MCF 10A (cell line): ENCODE data around the gene COG1. TPM values are rescaled to one million over a fixed set of nuclear protein-coding genes. Genes with fewer than 3 reads are reported as not detected.

Experiments
- BruUV-seq: library from RNA; stranded (reverse); fragments of 400-500 nt; replicated peaks from 2 replicates; lab custom pipeline; 2021; lab: Mats Ljungman, UMichigan
- CTCF ChIA-PET: fragments of 300-600 bp; sonication (Branson Sonifier 250); formaldehyde crosslinking; extraction: SDS; loops from one replicate; lab custom pipeline; 2021; ENCODE audit warnings: antibody characterized with exemption, inconsistent platforms; lab: Yijun Ruan, JAX
- POLR2A ChIA-PET: fragments of 300-600, 350-650 bp; sonication (Branson Sonifier 250); formaldehyde crosslinking; extraction: SDS; loops from one replicate; lab custom pipeline; 2020; ENCODE audit warnings: antibody characterized with exemption, inconsistent platforms; lab: Yijun Ruan, JAX
- DNase-seq: peaks from one replicate; pipeline ENCODE4 v3.0.0-alpha.2; 2018; ENCODE audit not compliant: unreplicated experiment
- H3K27ac Mint-ChIP-seq: one replicate; pipeline ENCODE4 v1.8.0; 2022; ENCODE audit warnings: mild to moderate bottlenecking, low read depth, mixed read lengths; ENCODE audit not compliant: unreplicated experiment
- H3K27me3 Mint-ChIP-seq: one replicate; pipeline ENCODE4 v1.8.0; 2022; ENCODE audit warnings: mixed read lengths; ENCODE audit not compliant: insufficient read depth, unreplicated experiment
- H3K36me3 Mint-ChIP-seq: one replicate; pipeline ENCODE4 v1.8.0; 2022; ENCODE audit warnings: mild to moderate bottlenecking, moderate library complexity, mixed read lengths; ENCODE audit not compliant: insufficient read depth, unreplicated experiment
- H3K4me1 Mint-ChIP-seq: one replicate; pipeline ENCODE4 v1.8.0; 2022; ENCODE audit warnings: mixed read lengths; ENCODE audit not compliant: insufficient read depth, unreplicated experiment
- H3K4me3 Mint-ChIP-seq: one replicate; pipeline ENCODE4 v1.8.0; 2022; ENCODE audit warnings: mild to moderate bottlenecking, moderate library complexity, mixed read lengths; ENCODE audit not compliant: unreplicated experiment
- H3K9me3 Mint-ChIP-seq: one replicate; pipeline ENCODE4 v1.8.0; 2022; ENCODE audit warnings: mixed read lengths; ENCODE audit not compliant: unreplicated experiment
- CTCF ChIP-seq: fragments of 200-600 bp; IDR thresholded peaks from one replicate; pipeline ENCODE4 v1.8.0; 2022; ENCODE audit warnings: antibody characterized with exemption, mild to moderate bottlenecking; ENCODE audit not compliant: unreplicated experiment
- intact Hi-C: fragments of 100-400 bp; cut with micrococcal nuclease; formaldehyde crosslinking; loops from 2 replicates; pipeline ENCODE4 v1.14.1; 2022
- total RNA-seq: library from RNA; stranded (reverse); gene quantifications from 2 replicates; pipeline ENCODE4 v1.2.3, GENCODE V29; 2022

The COG1 gene
- total RNA-seq, 1 experiment from 2014 or later: 42.8 TPM

GRCh38 chr17:73208139-73208827, 15.4 kb downstream of the COG1 start:
- Mint-ChIP-seq H3K4me1 (no peaks in the 10 kb centered on the region), H3K4me3 (no peak overlapping the region), H3K9me3 (no peaks in the 10 kb centered on the region), H3K27me3 (no peaks in the 10 kb centered on the region), H3K36me3 (peaks cover 85% of the 10 kb centered on the region), H3K27ac (no peak overlapping the region)
- POLR2A ChIA-PET: interaction anchor here (1.0 to 2.7 kb wide), 2 partner anchors 14 to 21 kb away, joined by 5 to 9 read pairs; no protein-coding TSS in a partner anchor
- DNase-seq: no peak
- intact Hi-C loops: no loop called here
- TF ChIP-seq CTCF: no peak
- CTCF ChIA-PET: interaction anchor here (0.7 to 2.6 kb wide), 5 partner anchors 8 to 649 kb away, joined by 3 to 12 read pairs (median 3); no protein-coding TSS in a partner anchor
- no TSS peak for BruUV-seq

- no peaks in the 10 kb centered on the region for H3K4me1 Mint-ChIP-seq
- CTCF ChIA-PET: interaction anchor here (0.6 kb wide), 1 partner anchor 19 kb away, joined by 3 read pairs; no protein-coding TSS in a partner anchor
These were observed 16.6 kb downstream of the COG1 start for GRCh38 chr17:73209436-73209835.

GRCh38 chr17:73210002-73210678, 17.3 kb downstream of the COG1 start:
- H3K36me3 Mint-ChIP-seq: peaks cover 67% of the 10 kb centered on the region
- no peaks in the 10 kb centered on the region for H3K4me1 Mint-ChIP-seq
- no peak overlapping the region for H3K27ac Mint-ChIP-seq

More at GRCh38 chr17:73209436-73209835, 16.6 kb downstream of the COG1 start:
- Mint-ChIP-seq H3K27me3 (no peaks in the 10 kb centered on the region), H3K36me3 (peaks cover 74% of the 10 kb centered on the region), H3K9me3 (no peaks in the 10 kb centered on the region), H3K4me3 (no peak overlapping the region), H3K27ac (no peak overlapping the region)
- DNase-seq: no peak
- TF ChIP-seq CTCF: no peak
- POLR2A ChIA-PET: interaction anchor here (0.9 to 2.7 kb wide), 2 partner anchors 20 to 23 kb away, joined by 3 to 9 read pairs; a partner anchor contains a TSS
- intact Hi-C loops: no loop called here
- no TSS peak for BruUV-seq

More at GRCh38 chr17:73210002-73210678, 17.3 kb downstream of the COG1 start:
- no peak for TF ChIP-seq CTCF
- ChIA-PET POLR2A (interaction anchor here (0.9 to 2.7 kb wide), 2 partner anchors 19 to 22 kb away, joined by 3 to 9 read pairs; a partner anchor contains a TSS), CTCF (interaction anchor here (0.6 to 1.2 kb wide), 6 partner anchors 10 to 1250 kb away, joined by 3 to 4 read pairs (median 3); no protein-coding TSS in a partner anchor)
- no TSS peak for BruUV-seq
- no peak for DNase-seq
- intact Hi-C loops: no loop called here
- no peak overlapping the region for H3K4me3 Mint-ChIP-seq
- no peaks in the 10 kb centered on the region for H3K9me3 Mint-ChIP-seq
- no peaks in the 10 kb centered on the region for H3K27me3 Mint-ChIP-seq
